Peyer's patch (tissue), 4 donors: ENCODE measurements around the gene DDB1. TPM values are rescaled to one million over a fixed set of nuclear protein-coding genes. Genes with fewer than 3 reads are reported as not detected.

Source experiments
- DNase-seq, 3 donors: peaks; one replicate each; pipeline ENCODE4 v3.0.0-alpha.2; 2017 to 2019
- H3K27ac ChIP-seq, 4 donors: fragments of 200-600 bp; sonication (generic); one replicate each; pipeline ENCODE4 v1.5.1; 2016 to 2019
- H3K27me3 ChIP-seq, 2 donors: fragments of 200-600 bp; sonication (generic); one replicate each; pipeline ENCODE4 v1.5.1; 2019
- H3K36me3 ChIP-seq, 3 donors: fragments of 200-600 bp; sonication (generic); one replicate each; pipeline ENCODE4 v1.5.1; 2016 to 2019
- H3K4me1 ChIP-seq, 4 donors: fragments of 200-600 bp; sonication (generic); one replicate each; pipeline ENCODE4 v1.5.1; 2016 to 2019
- H3K4me3 ChIP-seq, 4 donors: fragments of 200-600 bp; sonication (generic); 1 replicate in 3 of 4; 2 replicates in 1 of 4; pipeline ENCODE4 v1.5.1; 2016 to 2019; ENCODE audit warnings: mild to moderate bottlenecking in 1 of 4
- H3K9me3 ChIP-seq, 4 donors: fragments of 200-600 bp; sonication (generic); one replicate each; pipeline ENCODE4 v1.5.1; 2016 to 2019; ENCODE audit warnings: mild to moderate bottlenecking in 1 of 4
- CTCF ChIP-seq, 6 experiments: fragments of 450-650 bp in 4 of 6; fragments of 200-600 bp in 2 of 6; sonication (generic) in 1 of 6; IDR thresholded peaks; one replicate each; pipeline ENCODE4 v1.5.1; 2017 to 2019; ENCODE audit warnings: antibody characterized with exemption in 6 of 6, mild to moderate bottlenecking in 3 of 6, moderate library complexity in 1 of 6
- POLR2A ChIP-seq, 2 donors: fragments of 450-650 bp; IDR thresholded peaks; one replicate each; pipeline ENCODE4 v1.5.1; 2017; ENCODE audit warnings: antibody characterized with exemption in 2 of 2, mild to moderate bottlenecking in 2 of 2, moderate library complexity in 2 of 2
- total RNA-seq, 4 donors: library from RNA; depleted of rRNA; stranded (reverse); fragments of >200 nt; gene quantifications; one replicate each; pipeline ENCODE4 v1.1.0, GENCODE V29; 2016

The DDB1 gene
- total RNA-seq, 4 donors from 2014 or later = 76.7 to 168 (median 136) TPM

DNA sequence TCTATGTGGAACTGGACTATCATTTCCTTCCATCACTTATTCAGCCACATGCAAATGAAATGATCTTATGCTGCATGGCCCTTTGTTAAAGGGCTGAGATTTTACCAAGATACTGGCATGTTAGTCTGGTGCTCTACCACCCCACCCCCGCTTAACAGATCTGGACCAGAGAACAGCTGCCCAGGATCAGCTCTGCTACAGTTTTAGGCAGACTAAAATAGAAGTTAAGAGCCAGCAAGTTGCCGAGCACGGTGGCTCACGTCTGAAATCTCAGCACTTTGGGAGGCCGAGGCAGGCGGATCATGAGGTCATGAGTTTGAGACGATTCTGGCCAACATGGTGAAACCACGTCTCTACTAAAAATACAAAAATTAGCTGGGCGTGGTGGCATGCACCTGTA lies 4.6 kb downstream of the DDB1 start:
- Histone ChIP-seq H3K4me3 (no peak overlapping the region), H3K27me3 (no peaks in the 10 kb centered on the region), H3K27ac (no peak overlapping the region), H3K4me1 (peaks cover under 1 to 16% (median 10%) of the 10 kb centered on the region in 4 donors), H3K36me3 (peaks cover 0 to 67% (median 0%) of the 10 kb centered on the region in 3 donors), H3K9me3 (no peaks in the 10 kb centered on the region)
- DNase-seq = no peak
- no peak for TF ChIP-seq POLR2A (IDR thresholded peaks at IDR 0.05)
- no peak for TF ChIP-seq CTCF (IDR thresholded peaks at IDR 0.05)

- Histone ChIP-seq H3K27ac (no peak overlapping the region), H3K27me3 (no peaks in the 10 kb centered on the region), H3K9me3 (no peaks in the 10 kb centered on the region), H3K4me1 (peaks cover 0 to 16% (median 10%) of the 10 kb centered on the region in 4 donors), H3K36me3 (peaks cover 0 to 73% (median 0%) of the 10 kb centered on the region in 3 donors), H3K4me3 (no peak overlapping the region)
- no peak for DNase-seq
- TF ChIP-seq POLR2A (IDR thresholded peaks at IDR 0.05) = no peak
- no peak for TF ChIP-seq CTCF (IDR thresholded peaks at IDR 0.05)
Observed at GRCh38 chr11:61327669-61328071, 5.2 kb downstream of the DDB1 start.

GRCh38 chr11:61325649-61326414 lies 7.1 kb downstream of the DDB1 start:
- DNase-seq = no peak
- H3K27ac ChIP-seq = no peak overlapping the region
- no peaks in the 10 kb centered on the region for H3K9me3 ChIP-seq
- H3K4me1 ChIP-seq = peaks cover 0 to 3% (median 0%) of the 10 kb centered on the region in 4 donors
- TF ChIP-seq POLR2A (IDR thresholded peaks at IDR 0.05) (no peak), CTCF (IDR thresholded peaks at IDR 0.05) (no peak)
- H3K27me3 ChIP-seq = no peaks in the 10 kb centered on the region
- no peak overlapping the region for H3K4me3 ChIP-seq
- H3K36me3 ChIP-seq = peaks cover 0 to 92% (median 2%) of the 10 kb centered on the region in 3 donors

GRCh38 chr11:61315260-61315659 lies 17.6 kb downstream of the DDB1 start:
- no peaks in the 10 kb centered on the region for H3K4me1 ChIP-seq
- no peak overlapping the region for H3K4me3 ChIP-seq
- peaks cover 0 to 98% (median 5%) of the 10 kb centered on the region in 3 donors for H3K36me3 ChIP-seq
- no peak overlapping the region for H3K27ac ChIP-seq
- no peak for DNase-seq
- H3K27me3 ChIP-seq = no peaks in the 10 kb centered on the region
- no peaks in the 10 kb centered on the region for H3K9me3 ChIP-seq
- TF ChIP-seq CTCF (IDR thresholded peaks at IDR 0.05) = no peak
- TF ChIP-seq POLR2A (IDR thresholded peaks at IDR 0.05) = no peak

DNA sequence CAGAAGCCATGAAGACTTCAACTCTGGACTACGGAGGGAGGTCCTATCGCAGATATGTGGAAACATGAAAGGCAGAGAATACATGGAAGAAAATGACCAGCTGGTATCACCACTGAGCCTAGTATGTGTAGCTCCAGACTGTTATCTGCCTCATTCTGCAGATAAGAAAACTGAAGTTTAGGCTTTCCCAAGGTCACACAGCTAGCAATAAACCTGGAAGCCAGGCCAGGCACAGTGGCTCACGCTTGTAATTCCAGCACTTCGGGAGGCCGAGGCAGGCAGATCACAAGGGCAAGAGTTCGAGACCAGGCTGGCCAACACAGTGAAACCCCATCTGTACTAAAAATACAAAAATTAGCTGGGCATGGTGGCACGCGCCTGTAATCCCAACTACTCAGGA lies 22.2 kb downstream of the DDB1 start:
- H3K27me3 ChIP-seq = no peaks in the 10 kb centered on the region
- H3K4me1 ChIP-seq = no peaks in the 10 kb centered on the region
- no peak for TF ChIP-seq CTCF (IDR thresholded peaks at IDR 0.05)
- TF ChIP-seq POLR2A (IDR thresholded peaks at IDR 0.05) = no peak
- DNase-seq = no peak
- H3K4me3 ChIP-seq = no peak overlapping the region
- H3K27ac ChIP-seq = no peak overlapping the region
- H3K9me3 ChIP-seq = no peaks in the 10 kb centered on the region
- H3K36me3 ChIP-seq = peaks cover 0 to 100% (median 5%) of the 10 kb centered on the region in 3 donors
